ENCODE results near the gene SLC38A3.

DNA sequence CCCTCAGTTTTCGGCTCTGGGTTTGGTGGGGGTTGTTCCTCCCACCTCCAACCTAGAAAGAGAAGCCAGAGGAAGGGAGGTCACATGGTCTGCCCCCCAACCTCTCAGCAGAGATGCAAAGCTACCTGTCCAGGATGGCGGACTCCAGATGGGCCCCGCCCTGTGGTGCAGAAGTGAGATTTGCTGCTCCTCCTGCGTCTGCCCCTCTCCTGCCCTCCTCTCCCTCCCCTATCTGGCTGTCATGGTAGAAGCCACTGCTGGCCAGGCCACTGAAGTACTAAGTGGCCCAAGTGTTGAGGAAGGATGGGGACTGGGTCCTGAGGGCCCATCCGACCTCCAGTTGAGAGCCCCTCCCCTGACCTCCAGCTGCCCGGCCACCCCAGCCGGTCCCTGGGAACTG, 61.8 kb downstream of the SLC38A3 start:
- TF ChIP-seq, protein P1, sequence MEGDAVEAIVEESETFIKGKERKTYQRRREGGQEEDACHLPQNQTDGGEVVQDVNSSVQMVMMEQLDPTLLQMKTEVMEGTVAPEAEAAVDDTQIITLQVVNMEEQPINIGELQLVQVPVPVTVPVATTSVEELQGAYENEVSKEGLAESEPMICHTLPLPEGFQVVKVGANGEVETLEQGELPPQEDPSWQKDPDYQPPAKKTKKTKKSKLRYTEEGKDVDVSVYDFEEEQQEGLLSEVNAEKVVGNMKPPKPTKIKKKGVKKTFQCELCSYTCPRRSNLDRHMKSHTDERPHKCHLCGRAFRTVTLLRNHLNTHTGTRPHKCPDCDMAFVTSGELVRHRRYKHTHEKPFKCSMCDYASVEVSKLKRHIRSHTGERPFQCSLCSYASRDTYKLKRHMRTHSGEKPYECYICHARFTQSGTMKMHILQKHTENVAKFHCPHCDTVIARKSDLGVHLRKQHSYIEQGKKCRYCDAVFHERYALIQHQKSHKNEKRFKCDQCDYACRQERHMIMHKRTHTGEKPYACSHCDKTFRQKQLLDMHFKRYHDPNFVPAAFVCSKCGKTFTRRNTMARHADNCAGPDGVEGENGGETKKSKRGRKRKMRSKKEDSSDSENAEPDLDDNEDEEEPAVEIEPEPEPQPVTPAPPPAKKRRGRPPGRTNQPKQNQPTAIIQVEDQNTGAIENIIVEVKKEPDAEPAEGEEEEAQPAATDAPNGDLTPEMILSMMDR (IDR thresholded peaks at IDR 0.05; ENCODE audit: insufficient read depth, low read length): no peak
- TF ChIP-seq SPI1 (IDR thresholded peaks at IDR 0.05; ENCODE audit: borderline replicate concordance, low read depth) (no peak), GABPA (IDR thresholded peaks at IDR 0.05; ENCODE audit: low read depth) (no peak), POLR2AphosphoS5 (IDR thresholded peaks at IDR 0.05; ENCODE audit: low read depth) (no peak)
- TF ChIP-seq, protein P2, sequence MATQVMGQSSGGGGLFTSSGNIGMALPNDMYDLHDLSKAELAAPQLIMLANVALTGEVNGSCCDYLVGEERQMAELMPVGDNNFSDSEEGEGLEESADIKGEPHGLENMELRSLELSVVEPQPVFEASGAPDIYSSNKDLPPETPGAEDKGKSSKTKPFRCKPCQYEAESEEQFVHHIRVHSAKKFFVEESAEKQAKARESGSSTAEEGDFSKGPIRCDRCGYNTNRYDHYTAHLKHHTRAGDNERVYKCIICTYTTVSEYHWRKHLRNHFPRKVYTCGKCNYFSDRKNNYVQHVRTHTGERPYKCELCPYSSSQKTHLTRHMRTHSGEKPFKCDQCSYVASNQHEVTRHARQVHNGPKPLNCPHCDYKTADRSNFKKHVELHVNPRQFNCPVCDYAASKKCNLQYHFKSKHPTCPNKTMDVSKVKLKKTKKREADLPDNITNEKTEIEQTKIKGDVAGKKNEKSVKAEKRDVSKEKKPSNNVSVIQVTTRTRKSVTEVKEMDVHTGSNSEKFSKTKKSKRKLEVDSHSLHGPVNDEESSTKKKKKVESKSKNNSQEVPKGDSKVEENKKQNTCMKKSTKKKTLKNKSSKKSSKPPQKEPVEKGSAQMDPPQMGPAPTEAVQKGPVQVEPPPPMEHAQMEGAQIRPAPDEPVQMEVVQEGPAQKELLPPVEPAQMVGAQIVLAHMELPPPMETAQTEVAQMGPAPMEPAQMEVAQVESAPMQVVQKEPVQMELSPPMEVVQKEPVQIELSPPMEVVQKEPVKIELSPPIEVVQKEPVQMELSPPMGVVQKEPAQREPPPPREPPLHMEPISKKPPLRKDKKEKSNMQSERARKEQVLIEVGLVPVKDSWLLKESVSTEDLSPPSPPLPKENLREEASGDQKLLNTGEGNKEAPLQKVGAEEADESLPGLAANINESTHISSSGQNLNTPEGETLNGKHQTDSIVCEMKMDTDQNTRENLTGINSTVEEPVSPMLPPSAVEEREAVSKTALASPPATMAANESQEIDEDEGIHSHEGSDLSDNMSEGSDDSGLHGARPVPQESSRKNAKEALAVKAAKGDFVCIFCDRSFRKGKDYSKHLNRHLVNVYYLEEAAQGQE (IDR thresholded peaks at IDR 0.05; ENCODE audit: insufficient replicate concordance, low read depth): no peak

Measured in HL-60 (cell line).